Measurements from ENCODE around the gene FAM72D. TPM values are rescaled to one million over a fixed set of nuclear protein-coding genes. Genes with fewer than 3 reads are reported as not detected.
"Not testable (repeated sequence)": the region's sequence is repeated elsewhere in the genome, so short reads cannot be mapped to it uniquely, and the experiment has no call there.

FAM72D gene
- total RNA-seq: 10 to 100 TPM; 14.4 to 16.9 TPM

DNA sequence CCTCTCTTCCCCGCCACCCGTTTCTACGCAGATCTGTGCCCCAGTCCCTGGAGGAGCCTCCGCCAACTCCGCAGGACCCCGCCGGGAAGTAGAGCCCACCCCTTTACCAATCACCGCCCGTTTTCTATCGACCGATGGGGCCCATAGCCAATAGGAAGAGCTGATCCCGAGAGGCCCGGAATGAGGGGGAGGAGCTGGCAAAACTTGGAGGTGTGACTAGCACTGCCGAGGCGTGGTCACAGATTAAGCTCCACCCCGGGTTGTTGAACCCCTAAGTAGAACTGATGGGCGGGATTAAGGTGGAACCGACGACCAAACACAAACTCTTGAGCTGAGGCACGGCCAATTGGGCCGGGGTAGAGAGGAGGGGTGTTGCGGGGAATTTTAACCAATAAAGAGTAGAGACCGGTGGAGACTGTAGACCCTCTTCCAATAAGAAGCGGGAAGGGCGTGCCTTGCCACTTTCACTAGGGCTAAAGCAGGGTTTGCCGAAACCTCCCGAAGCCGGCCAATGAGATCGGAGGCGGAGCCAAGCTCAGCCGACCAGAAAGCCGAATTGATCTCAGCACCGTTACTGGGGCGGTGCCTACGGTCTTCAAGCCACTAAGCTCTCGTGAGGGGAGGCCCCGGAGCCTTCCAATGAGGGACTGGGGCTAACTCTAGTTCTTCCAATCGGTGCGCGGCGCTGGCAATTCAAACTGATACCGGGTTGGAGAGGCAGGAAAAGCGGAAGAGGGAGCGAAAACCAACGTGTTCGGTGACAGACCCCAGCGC is at the start of gene FAM72D, which contains the start of gene SRGAP2B:
FAM72D (plus strand) TSS at position 691 of the 774 bp plus-strand sequence. CDS start 874 bp downstream, outside the sequence.
SRGAP2B (minus strand) TSS at position 45 of the 774 bp plus-strand sequence. CDS start 2,427 bp downstream, outside the sequence.
- CTCF ChIA-PET; DNase-seq; POLR2A ChIA-PET; H3K4me1 Mint-ChIP-seq (ENCODE audit: low read depth); H3K36me3 Mint-ChIP-seq (ENCODE audit: low read depth); H3K27ac Mint-ChIP-seq; H3K9me3 Mint-ChIP-seq (ENCODE audit: insufficient read depth); H3K27me3 Mint-ChIP-seq (ENCODE audit: low read depth): not testable (repeated sequence)
- peak; percentile 88 for ATAC-seq
- peak within 1 kb of the TSS; percentile 93 for H3K4me3 Mint-ChIP-seq

DNA sequence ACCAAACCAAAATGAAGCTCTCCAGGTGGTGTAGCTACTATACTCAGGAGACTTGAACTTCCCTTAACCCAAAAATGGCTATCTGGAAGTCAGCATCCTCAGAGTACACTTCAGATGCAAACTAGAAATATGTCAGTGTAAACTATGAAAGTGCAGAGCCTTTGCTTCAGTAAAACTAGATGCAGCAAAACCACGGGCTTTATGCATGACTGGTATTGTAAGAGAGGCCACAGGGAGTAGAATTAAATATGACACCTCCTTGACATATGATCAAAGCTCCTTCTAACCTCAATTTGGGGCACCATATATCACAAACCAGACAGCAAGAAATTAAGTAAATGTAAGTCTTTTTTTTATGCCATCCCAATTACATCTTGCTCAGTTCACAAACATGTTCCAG is 48.2 kb upstream of the FAM72D start:
- H3K9me3 Mint-ChIP-seq (ENCODE audit: insufficient read depth); H3K36me3 Mint-ChIP-seq (ENCODE audit: low read depth); H3K27ac Mint-ChIP-seq; ATAC-seq; POLR2A ChIA-PET; H3K4me1 Mint-ChIP-seq (ENCODE audit: low read depth); CTCF ChIA-PET; H3K27me3 Mint-ChIP-seq (ENCODE audit: low read depth); H3K4me3 Mint-ChIP-seq; DNase-seq: not testable (repeated sequence)

DNA sequence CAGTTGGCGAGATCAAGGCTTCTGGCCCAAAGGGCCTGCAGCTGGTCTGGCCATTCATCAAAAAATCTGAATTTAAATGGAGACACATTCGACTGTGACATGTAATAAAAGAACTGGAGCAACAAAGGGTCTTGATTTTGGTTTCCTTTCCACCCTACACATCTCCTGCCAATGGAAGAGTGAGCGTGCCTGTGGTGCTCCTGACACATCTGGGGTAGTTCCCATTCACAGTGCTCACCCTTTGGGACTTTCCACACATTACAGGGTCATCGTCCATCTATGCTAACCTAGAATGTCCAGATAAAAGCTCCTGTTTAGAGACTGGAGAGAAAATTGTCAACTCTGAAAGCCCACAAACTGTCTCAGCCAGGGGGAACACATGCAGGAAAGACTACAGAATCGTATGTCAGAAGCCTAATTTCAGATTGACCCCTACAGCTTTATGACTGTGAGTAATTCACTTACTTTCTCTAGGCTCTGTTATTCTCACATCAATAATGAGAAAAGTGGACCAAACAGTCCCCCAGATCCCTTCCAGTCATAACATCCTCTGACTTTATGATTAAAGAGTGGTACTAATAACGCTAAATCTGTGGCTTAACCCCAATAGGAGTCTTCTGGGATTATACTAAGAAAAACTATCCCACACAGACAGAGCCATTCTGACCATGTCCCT is 47.5 kb upstream of the FAM72D start:
- DNase-seq; H3K9me3 Mint-ChIP-seq (ENCODE audit: insufficient read depth); H3K4me3 Mint-ChIP-seq; CTCF ChIA-PET; POLR2A ChIA-PET; ATAC-seq; H3K27me3 Mint-ChIP-seq (ENCODE audit: low read depth); H3K27ac Mint-ChIP-seq; H3K36me3 Mint-ChIP-seq (ENCODE audit: low read depth); H3K4me1 Mint-ChIP-seq (ENCODE audit: low read depth): not testable (repeated sequence)

DNA sequence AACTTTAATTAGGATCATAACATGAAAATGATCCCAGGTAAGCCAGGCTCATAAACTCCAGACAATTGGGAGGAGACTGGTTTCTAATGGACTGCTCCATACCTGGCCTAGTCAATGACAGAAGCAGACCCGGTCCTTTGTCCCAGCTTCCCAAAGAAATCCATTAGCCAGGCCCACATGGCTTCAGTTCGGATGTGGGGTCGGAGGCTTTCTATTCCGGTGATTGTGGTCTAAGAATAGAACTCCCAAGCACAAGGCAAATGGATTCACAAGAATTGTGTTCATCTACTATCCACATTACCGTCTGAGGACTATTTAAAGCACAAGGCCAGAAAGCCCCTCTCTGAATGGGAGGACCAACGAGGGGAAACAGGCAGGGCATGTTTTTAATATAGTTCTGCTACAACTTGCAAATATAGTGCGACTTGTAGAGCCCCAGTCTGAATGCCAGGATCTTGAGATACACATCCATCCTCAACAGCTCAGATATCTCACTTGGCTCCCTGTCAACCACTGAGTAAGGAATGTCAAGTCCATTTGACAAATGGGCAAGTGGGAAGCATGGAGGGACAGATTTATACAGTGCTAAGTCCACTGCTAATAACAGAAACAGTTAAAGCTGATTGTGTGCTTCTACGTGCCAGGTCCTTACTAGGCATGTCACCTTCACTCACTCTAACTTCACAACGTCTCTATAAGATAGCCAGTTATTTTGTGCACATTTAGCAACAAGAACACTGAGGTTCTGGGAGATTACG is 43.6 kb upstream of the FAM72D start:
- CTCF ChIA-PET; H3K4me1 Mint-ChIP-seq (ENCODE audit: low read depth); H3K4me3 Mint-ChIP-seq; H3K27me3 Mint-ChIP-seq (ENCODE audit: low read depth); H3K27ac Mint-ChIP-seq; POLR2A ChIA-PET; H3K9me3 Mint-ChIP-seq (ENCODE audit: insufficient read depth); H3K36me3 Mint-ChIP-seq (ENCODE audit: low read depth); ATAC-seq; DNase-seq: not testable (repeated sequence)

DNA sequence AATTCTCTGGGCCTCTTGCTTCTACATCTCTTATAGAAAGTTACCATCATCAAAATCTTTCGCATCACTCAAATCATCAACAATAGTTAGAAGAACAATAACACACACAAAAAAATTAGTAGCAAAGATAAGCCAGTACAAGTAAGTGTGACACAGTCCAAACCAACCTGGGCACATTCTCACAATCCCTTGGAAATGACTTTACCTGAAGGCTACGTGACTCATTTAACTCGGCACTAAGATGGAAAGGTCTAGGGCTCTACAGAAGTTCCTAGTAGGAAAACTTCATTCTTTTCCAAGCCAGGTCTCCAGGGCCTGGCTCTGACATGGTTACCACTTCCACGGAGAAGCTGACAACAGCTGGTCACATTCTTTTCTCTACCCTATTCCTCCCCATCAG is 42.3 kb upstream of the FAM72D start:
- H3K9me3 Mint-ChIP-seq (ENCODE audit: insufficient read depth); ATAC-seq; H3K4me3 Mint-ChIP-seq; H3K36me3 Mint-ChIP-seq (ENCODE audit: low read depth); H3K4me1 Mint-ChIP-seq (ENCODE audit: low read depth); POLR2A ChIA-PET; CTCF ChIA-PET; H3K27ac Mint-ChIP-seq; H3K27me3 Mint-ChIP-seq (ENCODE audit: low read depth); DNase-seq: not testable (repeated sequence)

- POLR2A ChIA-PET; DNase-seq; H3K9me3 Mint-ChIP-seq (ENCODE audit: insufficient read depth); H3K4me1 Mint-ChIP-seq (ENCODE audit: low read depth); H3K27me3 Mint-ChIP-seq (ENCODE audit: low read depth); H3K27ac Mint-ChIP-seq; H3K36me3 Mint-ChIP-seq (ENCODE audit: low read depth); H3K4me3 Mint-ChIP-seq; CTCF ChIA-PET: not testable (repeated sequence)
- peak; percentile 63 for ATAC-seq
Observed at GRCh38 chr1:145055217-145055760, 40.5 kb upstream of the FAM72D start.

- DNase-seq; ATAC-seq; POLR2A ChIA-PET; CTCF ChIA-PET; H3K4me3 Mint-ChIP-seq; H3K9me3 Mint-ChIP-seq (ENCODE audit: insufficient read depth); H3K36me3 Mint-ChIP-seq (ENCODE audit: low read depth); H3K27me3 Mint-ChIP-seq (ENCODE audit: low read depth); H3K4me1 Mint-ChIP-seq (ENCODE audit: low read depth); H3K27ac Mint-ChIP-seq: not testable (repeated sequence)
Observed at GRCh38 chr1:145058184-145058583, 37.6 kb upstream of the FAM72D start.

DNA sequence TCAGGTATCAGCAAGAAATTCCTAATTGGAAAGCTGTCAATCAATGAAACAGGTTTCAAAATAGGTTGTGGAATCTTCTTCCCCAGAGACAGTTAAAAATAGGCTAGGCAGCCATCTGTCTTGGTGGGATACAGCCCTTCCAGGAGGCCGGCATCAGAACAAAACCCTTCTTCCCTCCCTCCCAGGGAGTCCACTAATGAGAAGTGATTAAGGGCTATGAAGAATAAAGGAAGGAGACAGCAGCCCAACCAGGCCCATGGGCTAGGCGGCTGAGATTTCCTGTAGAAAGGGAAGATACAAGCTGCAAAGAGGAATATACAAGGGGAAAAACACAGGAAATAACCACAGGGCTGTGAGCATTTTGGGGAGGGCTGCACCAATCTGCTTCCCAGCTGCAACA is 32.5 kb upstream of the FAM72D start:
- H3K27me3 Mint-ChIP-seq (ENCODE audit: low read depth); H3K9me3 Mint-ChIP-seq (ENCODE audit: insufficient read depth); H3K36me3 Mint-ChIP-seq (ENCODE audit: low read depth); H3K4me3 Mint-ChIP-seq; H3K4me1 Mint-ChIP-seq (ENCODE audit: low read depth); ATAC-seq; DNase-seq; H3K27ac Mint-ChIP-seq; POLR2A ChIA-PET; CTCF ChIA-PET: not testable (repeated sequence)

GRCh38 chr1:145063941-145064648 is 31.7 kb upstream of the FAM72D start:
- DNase-seq; H3K9me3 Mint-ChIP-seq (ENCODE audit: insufficient read depth); H3K27ac Mint-ChIP-seq; H3K36me3 Mint-ChIP-seq (ENCODE audit: low read depth); POLR2A ChIA-PET; CTCF ChIA-PET; H3K27me3 Mint-ChIP-seq (ENCODE audit: low read depth); H3K4me3 Mint-ChIP-seq; ATAC-seq; H3K4me1 Mint-ChIP-seq (ENCODE audit: low read depth): not testable (repeated sequence)

- H3K36me3 Mint-ChIP-seq (ENCODE audit: low read depth); H3K27ac Mint-ChIP-seq; H3K4me3 Mint-ChIP-seq; H3K27me3 Mint-ChIP-seq (ENCODE audit: low read depth); DNase-seq; H3K9me3 Mint-ChIP-seq (ENCODE audit: insufficient read depth); ATAC-seq; POLR2A ChIA-PET; H3K4me1 Mint-ChIP-seq (ENCODE audit: low read depth); CTCF ChIA-PET: not testable (repeated sequence)
Observed at GRCh38 chr1:145065194-145065826, 30.5 kb upstream of the FAM72D start.

- ATAC-seq; CTCF ChIA-PET; DNase-seq; H3K27ac Mint-ChIP-seq; H3K36me3 Mint-ChIP-seq (ENCODE audit: low read depth); POLR2A ChIA-PET; H3K4me3 Mint-ChIP-seq; H3K27me3 Mint-ChIP-seq (ENCODE audit: low read depth); H3K9me3 Mint-ChIP-seq (ENCODE audit: insufficient read depth); H3K4me1 Mint-ChIP-seq (ENCODE audit: low read depth): not testable (repeated sequence)
Observed at GRCh38 chr1:145066486-145066885, 29.3 kb upstream of the FAM72D start.
